Activated T-cell treated with anti-CD3 and anti-CD28 coated beads, Interleukin-2, amount 50 U/mL, for 4 hours (primary cell): ENCODE measurements around the gene LILRA6. TPM values are rescaled to one million over a fixed set of nuclear protein-coding genes. Genes with fewer than 3 reads are reported as not detected.
A peak's percentile ranks its signal among the peaks of the same experiment; 100 is the strongest.
"Not testable (repeated sequence)": the region's sequence is repeated elsewhere in the genome, so short reads cannot be mapped to it uniquely, and the experiment has no call there.

ENCODE experiments used
- ATAC-seq, 2 donors: fragments of 200-7000 bp; cut with Tn5 transposase; one replicate each; pipeline ENCODE4 v1.10.0; 2021
- DNase-seq: peaks from one replicate; pipeline ENCODE4 v3.0.0-alpha.2; 2020
- H3K27me3 Mint-ChIP-seq: one replicate; pipeline ENCODE4 v1.8.0; 2021; ENCODE audit warnings: low read depth, mixed read lengths
- H3K36me3 Mint-ChIP-seq: one replicate; pipeline ENCODE4 v1.8.0; 2022; ENCODE audit warnings: mixed read lengths; ENCODE audit not compliant: insufficient read depth
- H3K4me1 Mint-ChIP-seq: one replicate; pipeline ENCODE4 v1.8.0; 2021; ENCODE audit warnings: low read depth, mixed read lengths
- H3K4me3 Mint-ChIP-seq: one replicate; pipeline ENCODE4 v1.8.0; 2021; ENCODE audit warnings: mild to moderate bottlenecking, moderate library complexity, mixed read lengths
- H3K9me3 Mint-ChIP-seq: one replicate; pipeline ENCODE4 v1.8.0; 2021; ENCODE audit warnings: mixed read lengths
- total RNA-seq, 3 donors: library from RNA; stranded (reverse); gene quantifications; one replicate each; pipeline ENCODE4 v1.2.1, GENCODE V29; 2021

LILRA6 gene
- total RNA-seq, result not detected

DNA sequence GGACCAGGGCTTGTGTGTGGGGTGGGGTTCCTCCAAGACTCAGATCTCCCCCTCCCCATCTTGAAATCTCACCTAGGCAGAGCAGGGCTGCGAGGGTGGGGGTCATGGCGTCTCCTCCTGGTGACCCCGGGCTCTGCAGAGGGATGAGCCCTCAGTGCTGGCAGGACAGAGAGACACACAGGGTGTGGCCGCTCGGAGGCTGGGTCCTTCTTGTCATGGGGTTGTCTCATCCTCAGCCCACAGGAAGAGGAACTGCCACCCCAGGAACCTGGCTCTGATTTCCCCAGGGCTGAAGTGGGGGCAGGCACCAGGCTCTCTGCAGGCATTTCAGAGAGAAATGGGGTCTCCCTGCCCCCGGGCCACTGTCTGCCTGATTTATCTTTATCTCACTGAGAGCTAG, at the start of gene LILRA6:
Gene LILRA6 (minus strand): TSS at position 145 of the 400 bp plus-strand sequence.
- ATAC-seq, H3K4me1 Mint-ChIP-seq, H3K9me3 Mint-ChIP-seq, H3K4me3 Mint-ChIP-seq, H3K36me3 Mint-ChIP-seq, DNase-seq: not testable (repeated sequence)
- H3K27me3 Mint-ChIP-seq, result peaks cover 14% of the 10 kb centered on the region

DNA sequence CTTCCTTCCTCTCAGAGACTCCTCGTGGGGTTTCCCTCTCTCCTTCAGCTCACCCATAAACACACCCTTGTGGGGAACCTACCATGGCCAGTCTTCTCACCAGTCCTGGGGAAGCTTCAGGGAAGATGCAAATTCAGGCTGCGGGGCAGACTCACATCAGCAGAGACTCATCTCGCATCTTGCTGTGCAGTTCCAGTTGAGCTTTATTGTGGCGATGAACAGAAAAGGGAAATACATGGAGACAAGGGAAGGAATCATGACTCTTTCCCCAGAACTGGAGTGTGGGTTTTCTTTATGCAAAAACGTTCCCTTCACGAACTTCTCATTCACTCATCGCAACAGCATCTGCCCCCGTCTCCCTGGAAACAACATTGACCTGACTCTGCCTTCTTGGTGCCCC, 46.6 kb upstream of the LILRA6 start:
- H3K9me3 Mint-ChIP-seq, H3K36me3 Mint-ChIP-seq, ATAC-seq, H3K4me1 Mint-ChIP-seq, H3K4me3 Mint-ChIP-seq, DNase-seq: not testable (repeated sequence)
- H3K27me3 Mint-ChIP-seq, result peaks cover 27% of the 10 kb centered on the region

DNA sequence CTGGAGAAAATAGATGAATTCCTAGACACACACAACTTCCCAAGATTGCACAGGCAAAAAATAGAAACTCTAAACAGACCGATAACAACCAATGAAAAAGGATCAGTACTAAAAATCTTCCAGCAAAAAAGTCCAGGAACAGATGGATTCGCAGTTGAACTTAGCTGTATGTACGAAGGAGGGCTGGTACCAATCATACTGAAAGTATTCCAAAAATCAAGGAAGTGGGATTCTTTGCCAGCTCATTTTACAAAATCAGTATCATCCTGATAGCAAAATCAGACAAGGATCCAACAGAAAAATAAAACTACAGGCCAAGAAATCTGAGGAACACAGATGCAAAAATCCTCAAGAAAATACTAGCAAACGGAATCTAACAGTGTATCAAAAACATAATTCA, 44.9 kb upstream of the LILRA6 start:
- no peaks in the 10 kb centered on the region for H3K36me3 Mint-ChIP-seq
- no peak overlapping the region for H3K4me3 Mint-ChIP-seq
- peaks cover 9% of the 10 kb centered on the region for H3K4me1 Mint-ChIP-seq
- no peak for DNase-seq
- H3K9me3 Mint-ChIP-seq, result no peaks in the 10 kb centered on the region
- ATAC-seq, result no peak
- H3K27me3 Mint-ChIP-seq, result peaks cover 26% of the 10 kb centered on the region

DNA sequence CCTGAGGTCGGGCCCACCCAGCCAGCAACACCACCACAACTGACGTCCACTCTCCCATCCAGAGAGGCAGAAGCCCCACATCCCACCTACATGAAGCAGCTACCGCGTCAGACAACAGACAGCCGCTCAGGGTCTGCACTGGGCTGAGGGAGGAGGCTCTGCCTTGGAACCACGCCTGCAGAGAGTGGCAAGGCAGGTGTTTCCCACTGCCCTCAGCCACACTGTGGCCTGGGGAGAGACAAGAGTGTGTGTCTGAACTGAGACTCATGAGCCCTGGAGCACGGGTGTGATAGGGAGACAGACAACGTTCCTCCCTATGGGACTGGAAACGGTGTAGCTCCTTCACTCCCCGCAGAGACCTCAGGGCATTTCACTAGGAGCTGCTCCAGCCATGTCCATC, 43.7 kb upstream of the LILRA6 start:
- peaks cover 32% of the 10 kb centered on the region for H3K27me3 Mint-ChIP-seq
- not testable (repeated sequence) for H3K9me3 Mint-ChIP-seq, DNase-seq, H3K36me3 Mint-ChIP-seq, H3K4me3 Mint-ChIP-seq, H3K4me1 Mint-ChIP-seq
- peak in 1 of 2 donors; percentile 53 for ATAC-seq

DNA sequence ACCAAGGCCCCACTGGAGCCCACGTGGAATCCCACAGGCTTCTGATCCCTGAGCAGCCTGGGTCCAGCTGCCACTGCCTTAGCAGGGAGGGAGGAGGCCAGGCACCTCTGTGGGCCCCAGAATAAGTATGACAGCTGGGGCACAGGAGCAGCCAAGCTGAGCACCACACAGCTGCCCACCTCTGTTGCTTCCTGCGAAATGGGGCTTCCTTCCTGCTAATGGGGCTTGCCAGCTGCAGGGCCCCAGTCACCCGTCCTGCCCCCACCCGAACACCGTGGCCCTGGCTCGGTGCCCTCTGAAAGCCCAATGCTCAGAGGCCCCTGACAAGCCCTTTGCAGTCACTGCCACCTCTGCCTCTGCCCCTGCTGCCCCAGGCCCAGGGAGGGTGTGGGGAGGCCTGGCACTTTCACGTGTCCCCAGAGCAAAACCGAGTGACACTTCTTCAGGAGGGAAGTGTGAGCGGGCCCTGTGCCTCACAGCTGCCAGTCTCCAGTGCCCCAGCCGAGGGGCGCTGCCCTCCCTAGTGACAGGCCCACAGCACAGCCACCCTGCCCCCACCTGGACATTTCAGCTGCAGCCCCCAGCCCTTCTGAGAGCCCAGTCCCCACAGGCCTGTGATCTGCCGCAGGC, 43.0 kb upstream of the LILRA6 start:
- H3K9me3 Mint-ChIP-seq, H3K36me3 Mint-ChIP-seq, DNase-seq, H3K4me1 Mint-ChIP-seq, H3K4me3 Mint-ChIP-seq: not testable (repeated sequence)
- peaks cover 39% of the 10 kb centered on the region for H3K27me3 Mint-ChIP-seq
- peak; percentile 28 to 30 for ATAC-seq

DNA sequence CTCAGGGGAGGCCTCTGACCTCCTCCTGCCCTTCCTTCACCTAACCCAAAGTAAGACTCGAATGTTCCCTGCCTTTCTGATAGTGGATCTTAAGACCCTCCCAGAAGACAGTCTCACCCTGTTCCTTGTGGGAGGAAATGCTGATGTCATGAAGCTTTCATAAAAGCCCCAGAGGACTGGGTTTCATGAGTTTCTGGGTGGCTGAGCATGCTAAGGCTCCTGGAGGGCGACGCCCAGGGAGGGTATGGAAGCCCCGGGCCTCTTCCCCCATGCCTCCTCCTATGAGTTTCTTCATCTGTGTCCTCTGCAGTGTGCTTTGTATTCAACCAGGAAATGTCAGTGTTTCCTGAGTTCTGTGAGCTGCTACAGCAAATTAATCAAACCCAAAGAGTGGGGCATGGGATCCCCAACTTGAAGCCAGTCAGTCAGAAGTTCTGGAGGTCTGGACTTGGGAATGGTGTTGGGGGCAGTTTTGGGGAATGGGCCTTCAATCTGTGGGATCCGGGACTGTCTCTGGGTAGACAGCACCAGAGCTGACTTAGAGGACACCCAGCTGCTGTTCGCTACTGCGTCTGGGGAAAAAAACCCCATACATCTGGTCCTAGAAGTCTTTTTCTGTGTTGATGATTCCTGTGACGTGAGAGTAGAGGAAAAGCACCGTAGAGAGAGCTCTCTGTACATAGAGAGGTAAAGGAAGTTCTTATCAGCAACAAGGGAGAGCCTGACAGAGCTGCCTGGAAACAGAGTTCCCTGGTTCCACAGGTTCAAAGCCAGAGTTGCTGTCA, 40.3 kb upstream of the LILRA6 start:
- DNase-seq (no peak), ATAC-seq (no peak)
- Mint-ChIP-seq H3K9me3 (no peaks in the 10 kb centered on the region), H3K36me3 (no peaks in the 10 kb centered on the region), H3K4me1 (peaks cover 7% of the 10 kb centered on the region), H3K27me3 (peaks cover 41% of the 10 kb centered on the region), H3K4me3 (no peak overlapping the region)

DNA sequence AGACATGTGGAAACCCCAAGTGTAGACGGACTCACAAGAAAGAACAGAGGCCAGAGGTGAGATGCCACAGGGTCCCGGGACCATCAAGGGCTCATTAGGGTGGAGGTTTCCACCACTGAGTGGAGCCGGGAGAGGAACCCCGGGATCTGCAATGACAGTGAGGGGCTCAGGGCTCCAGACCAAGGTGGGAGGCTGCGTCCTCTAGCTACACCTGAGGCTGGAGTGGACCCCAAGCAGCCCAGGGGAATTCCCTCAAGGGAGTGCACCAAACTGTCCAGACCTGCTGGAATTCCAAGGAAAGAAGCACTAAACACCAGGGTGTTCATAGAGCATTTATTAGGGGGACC, 39.1 kb upstream of the LILRA6 start:
- not testable (repeated sequence) for H3K9me3 Mint-ChIP-seq, H3K36me3 Mint-ChIP-seq, DNase-seq, ATAC-seq, H3K4me3 Mint-ChIP-seq, H3K4me1 Mint-ChIP-seq
- peaks cover 44% of the 10 kb centered on the region for H3K27me3 Mint-ChIP-seq

DNA sequence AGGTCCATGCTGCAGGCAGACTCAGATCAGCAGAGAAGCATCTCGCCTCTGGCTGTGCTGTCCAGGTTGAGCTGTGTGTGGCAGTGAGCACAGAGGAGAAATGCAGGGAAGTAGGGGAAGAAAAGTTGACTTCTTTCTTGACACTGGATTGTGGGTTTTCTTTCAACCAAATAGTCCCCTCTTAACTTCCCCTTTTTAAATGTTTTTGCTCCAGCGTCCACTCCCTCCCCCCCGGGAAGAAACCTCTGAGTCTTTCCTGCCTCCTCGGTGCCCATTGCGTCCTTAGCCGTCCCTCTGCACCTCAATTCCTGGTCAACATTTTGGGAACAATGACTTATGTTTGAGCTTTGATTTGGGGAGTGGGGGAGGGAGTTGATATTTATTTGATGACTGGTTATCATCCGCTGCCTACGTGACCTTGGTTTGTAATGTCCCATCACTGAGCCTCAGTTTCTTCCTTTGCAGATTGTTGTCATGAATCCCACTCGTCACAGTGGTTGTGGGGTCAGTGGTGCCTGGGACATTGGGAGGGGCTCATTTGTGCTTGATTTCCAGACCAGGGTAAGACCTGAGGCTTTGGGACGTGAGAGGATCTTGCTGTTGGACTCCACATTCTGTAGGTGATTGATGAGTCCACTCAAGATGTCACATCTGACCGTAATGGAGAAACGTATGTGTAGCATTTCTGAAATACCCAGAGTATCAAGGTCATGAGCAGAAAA, 38.6 kb upstream of the LILRA6 start, which contains the start of gene LILRB2:
Gene LILRB2 (minus strand): TSS at position 104 of the 722 bp plus-strand sequence. CDS start 614 bp downstream, outside the sequence.
- Mint-ChIP-seq H3K27me3 (peaks cover 42% of the 10 kb centered on the region), H3K4me3 (no peak within 1 kb of the TSS), H3K4me1 (peaks cover 7% of the 10 kb centered on the region), H3K9me3 (no peaks in the 10 kb centered on the region), H3K36me3 (no peaks in the 10 kb centered on the region)
- DNase-seq (no peak), ATAC-seq (no peak)

DNA sequence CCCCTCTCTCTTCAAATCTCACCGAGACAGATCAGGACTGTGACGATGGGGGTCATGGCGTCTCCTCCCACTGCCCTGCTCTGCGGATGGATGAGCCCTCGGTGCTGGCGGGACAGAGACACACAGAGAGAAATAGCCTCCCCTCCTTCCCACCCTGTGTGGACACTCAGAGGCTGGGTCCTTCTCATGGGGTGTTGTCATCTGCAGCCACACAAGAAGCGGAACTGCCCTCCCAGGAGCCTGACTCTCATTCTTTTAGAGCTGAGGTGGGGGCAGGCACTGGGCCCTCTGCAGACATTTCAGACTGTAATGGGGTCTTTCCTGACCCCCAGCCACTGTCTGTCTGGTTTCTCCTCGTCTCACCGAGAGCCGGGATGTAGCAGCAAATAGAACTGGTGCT, 37.9 kb upstream of the LILRA6 start:
- DNase-seq, ATAC-seq, H3K4me1 Mint-ChIP-seq, H3K36me3 Mint-ChIP-seq, H3K4me3 Mint-ChIP-seq, H3K9me3 Mint-ChIP-seq: not testable (repeated sequence)
- peaks cover 43% of the 10 kb centered on the region for H3K27me3 Mint-ChIP-seq

DNA sequence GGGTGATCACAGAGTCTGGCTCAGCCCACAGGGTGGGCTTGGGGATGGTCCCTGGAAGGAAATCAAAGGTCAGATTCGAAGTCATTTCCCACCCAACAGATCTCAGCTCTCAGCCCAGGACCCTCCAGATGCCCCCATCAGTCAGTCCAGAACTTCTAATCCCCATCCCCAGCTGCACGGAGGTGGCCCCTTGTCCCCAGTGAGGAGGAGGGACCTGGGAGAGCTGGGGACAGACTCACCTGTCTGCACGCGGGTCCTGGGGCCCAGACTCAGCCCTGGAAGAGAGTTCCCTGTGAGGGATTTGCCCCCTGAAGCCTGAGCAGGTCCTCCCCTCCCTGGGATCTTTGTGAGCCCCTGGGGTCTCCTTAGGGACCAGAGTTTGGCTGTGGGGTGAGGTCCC, 37.4 kb upstream of the LILRA6 start:
- peaks cover 45% of the 10 kb centered on the region for H3K27me3 Mint-ChIP-seq
- not testable (repeated sequence) for ATAC-seq, H3K4me3 Mint-ChIP-seq, H3K9me3 Mint-ChIP-seq, H3K4me1 Mint-ChIP-seq, H3K36me3 Mint-ChIP-seq, DNase-seq

DNA sequence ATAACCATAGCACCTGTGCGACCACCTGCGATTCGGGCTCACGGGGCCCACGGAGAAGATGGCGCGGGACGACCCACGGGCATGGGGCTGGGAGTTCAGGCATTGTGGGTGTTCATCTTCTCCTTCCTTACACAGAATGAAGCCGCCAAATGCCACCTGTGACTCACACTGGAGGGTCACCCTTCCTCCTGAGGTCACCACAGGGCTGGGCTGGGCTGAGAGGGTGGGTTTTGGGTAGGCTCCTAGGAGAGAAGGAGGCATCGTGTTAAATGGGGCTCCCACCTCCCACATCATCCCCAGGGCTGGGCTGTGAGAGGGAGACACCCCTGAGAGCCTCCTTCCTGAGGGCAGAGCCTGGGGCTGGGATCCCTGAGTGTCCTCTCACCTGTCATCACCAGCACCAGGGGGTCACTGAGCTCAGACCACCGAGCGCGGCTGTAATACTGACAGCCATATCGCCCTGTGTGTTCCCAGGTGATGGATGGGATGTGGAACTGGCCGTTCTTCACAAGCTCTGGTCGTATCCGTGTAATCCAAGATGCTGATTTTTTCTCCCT, 36.9 kb upstream of the LILRA6 start:
- peaks cover 47% of the 10 kb centered on the region for H3K27me3 Mint-ChIP-seq
- no peak overlapping the region for H3K4me3 Mint-ChIP-seq
- peaks cover 2% of the 10 kb centered on the region for H3K4me1 Mint-ChIP-seq
- H3K9me3 Mint-ChIP-seq, result no peaks in the 10 kb centered on the region
- ATAC-seq, result no peak
- no peak for DNase-seq
- H3K36me3 Mint-ChIP-seq, result no peaks in the 10 kb centered on the region

DNA sequence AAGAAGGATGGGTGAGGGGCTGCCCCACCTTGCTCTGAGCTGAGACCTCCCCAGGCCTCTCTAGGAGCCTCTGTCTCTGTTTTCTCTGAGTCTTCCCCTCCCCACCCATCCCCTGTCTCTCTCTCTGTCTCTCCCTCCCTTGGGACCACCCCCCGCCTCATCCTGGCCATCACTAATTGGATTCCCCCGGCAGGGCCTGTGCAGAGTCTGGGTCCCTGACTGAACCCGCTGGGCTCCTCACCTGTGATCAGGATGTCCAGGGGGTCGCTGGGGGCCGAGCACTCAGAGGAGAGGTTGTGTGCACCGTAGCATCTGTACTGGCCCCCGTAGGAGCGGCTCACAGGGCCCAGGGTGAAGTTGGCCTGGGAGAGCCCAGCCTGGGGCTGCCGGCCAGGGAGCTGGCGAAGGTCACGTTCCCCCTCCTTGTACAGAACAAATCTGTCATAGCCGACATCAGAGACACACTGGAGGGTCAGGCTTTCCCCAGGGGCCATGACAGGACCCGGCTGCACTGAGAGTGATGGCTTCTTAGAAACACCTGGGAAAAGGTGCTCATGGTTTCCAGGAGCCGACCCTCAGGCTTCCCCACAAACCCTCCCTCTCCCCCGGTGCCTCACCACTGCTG, 36.1 kb upstream of the LILRA6 start:
- H3K36me3 Mint-ChIP-seq, H3K4me3 Mint-ChIP-seq, H3K9me3 Mint-ChIP-seq, DNase-seq, H3K4me1 Mint-ChIP-seq, ATAC-seq: not testable (repeated sequence)
- H3K27me3 Mint-ChIP-seq, result peaks cover 50% of the 10 kb centered on the region

DNA sequence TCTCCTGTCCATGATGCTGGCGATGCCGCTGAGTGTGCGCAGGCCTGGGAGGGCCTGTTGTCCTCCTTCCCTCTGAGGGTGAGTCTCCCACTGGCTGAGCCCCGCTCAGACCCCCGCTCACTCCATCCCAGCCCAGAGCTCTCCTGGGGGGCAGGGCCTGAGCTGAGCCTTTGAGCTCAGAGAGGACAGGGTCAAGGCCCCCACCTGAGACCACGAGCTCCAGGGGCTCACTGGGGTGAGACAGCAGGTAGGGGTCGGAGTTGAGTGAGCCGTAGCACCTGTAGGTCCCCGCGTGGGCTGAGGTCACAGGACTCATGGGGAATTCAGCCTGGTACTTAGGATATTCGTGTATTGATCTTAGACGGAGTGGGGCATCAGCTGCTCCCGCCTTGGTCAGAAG, 35.5 kb upstream of the LILRA6 start:
- DNase-seq, ATAC-seq, H3K4me1 Mint-ChIP-seq, H3K4me3 Mint-ChIP-seq, H3K36me3 Mint-ChIP-seq, H3K9me3 Mint-ChIP-seq: not testable (repeated sequence)
- H3K27me3 Mint-ChIP-seq, result peaks cover 52% of the 10 kb centered on the region

DNA sequence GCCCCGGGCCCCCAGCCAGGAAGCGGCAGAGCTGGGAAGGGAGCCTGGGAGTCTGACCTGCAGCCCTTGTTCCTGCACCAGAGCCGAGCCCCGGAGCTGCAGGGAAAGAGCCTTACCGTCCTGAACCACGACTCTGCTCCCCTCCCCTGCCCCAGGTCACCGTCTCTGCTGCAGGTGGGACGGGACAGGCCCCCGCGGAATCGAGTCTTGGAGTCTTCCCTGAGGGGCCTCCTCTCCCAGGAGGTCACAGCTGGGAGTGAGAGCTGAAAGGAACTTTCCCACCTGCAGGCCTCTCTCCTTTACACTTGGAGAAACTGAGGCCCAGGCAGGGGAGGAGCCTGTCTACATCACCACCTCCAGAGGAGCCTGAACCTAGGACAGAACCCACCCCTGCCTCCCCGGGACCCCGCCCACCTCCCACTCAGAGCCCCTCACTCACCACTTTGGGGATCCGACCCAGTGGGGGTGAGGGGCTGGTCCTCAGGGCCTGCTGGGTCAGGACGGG, 34.6 kb upstream of the LILRA6 start:
- ATAC-seq, H3K4me1 Mint-ChIP-seq: not testable (repeated sequence)

More for the DNA sequence above, 34.6 kb upstream of the LILRA6 start:
- not testable (repeated sequence) for H3K36me3 Mint-ChIP-seq, H3K9me3 Mint-ChIP-seq, DNase-seq, H3K4me3 Mint-ChIP-seq
- peaks cover 55% of the 10 kb centered on the region for H3K27me3 Mint-ChIP-seq
